Lower lobe of right lung (tissue), 2 donors: ENCODE data around the gene TENT5C. TPM values are rescaled to one million over a fixed set of nuclear protein-coding genes. Genes with fewer than 3 reads are reported as not detected.

Source experiments
- ATAC-seq, 2 donors: fragments of 200-7000 bp; cut with Tn5 transposase; one replicate each; pipeline ENCODE4 v1.9.1; 2020 to 2022; ENCODE audit warnings: mild to moderate bottlenecking in 2 of 2, moderate library complexity in 2 of 2
- DNase-seq: peaks from one replicate; pipeline ENCODE4 v3.0.0-alpha.2; 2020
- H3K27ac ChIP-seq: fragments of 200-600 bp; one replicate; pipeline ENCODE4 v1.8.0; 2022
- H3K27me3 ChIP-seq: fragments of 200-600 bp; one replicate; pipeline ENCODE4 v1.8.0; 2022; ENCODE audit warnings: low read depth
- H3K36me3 ChIP-seq: fragments of 200-600 bp; one replicate; pipeline ENCODE4 v1.8.0; 2022; ENCODE audit warnings: mild to moderate bottlenecking
- H3K4me1 ChIP-seq: fragments of 200-600 bp; one replicate; pipeline ENCODE4 v1.8.0; 2022
- H3K4me3 ChIP-seq: fragments of 200-600 bp; one replicate; pipeline ENCODE4 v1.8.0; 2022; ENCODE audit warnings: mild to moderate bottlenecking
- H3K9me3 ChIP-seq: fragments of 200-600 bp; one replicate; pipeline ENCODE4 v1.8.0; 2022
- CTCF ChIP-seq: fragments of 200-600 bp; IDR thresholded peaks from one replicate; pipeline ENCODE4 v1.8.0; 2022; ENCODE audit warnings: antibody characterized with exemption, mild to moderate bottlenecking
- intact Hi-C: fragments of 100-400 bp; cut with DNase I; formaldehyde crosslinking; loops from one replicate; pipeline ENCODE4 v1.11.0; 2022
- total RNA-seq: library from RNA; stranded (reverse); fragmentation: NEBNext Ultra II Directional; extraction: Animal tissue kit (Norgen Biotek cat#: 25700); gene quantifications from one replicate; pipeline ENCODE4 v1.2.1, GENCODE V29; 2021
- donor health status: DM: no; HTN: yes; CAD: no; lungs with severe emphysema.

TENT5C gene
- total RNA-seq, 1 donor from 2014 or later, result 23.2 TPM

GRCh38 chr1:117633423-117633822 is 27.6 kb downstream of the TENT5C start:
- DNase-seq, result no peak
- peaks cover 33% of the 10 kb centered on the region for H3K4me1 ChIP-seq
- no peak overlapping the region for H3K27ac ChIP-seq
- no peaks in the 10 kb centered on the region for H3K9me3 ChIP-seq
- no peak overlapping the region for H3K4me3 ChIP-seq
- H3K27me3 ChIP-seq, result no peaks in the 10 kb centered on the region
- no peaks in the 10 kb centered on the region for H3K36me3 ChIP-seq
- ATAC-seq, result peak in 1 of 2 donors; percentile 0
- TF ChIP-seq CTCF, result no peak
- intact Hi-C loops, result no loop called here

GRCh38 chr1:117633936-117634335 is 28.1 kb downstream of the TENT5C start:
- no peak for TF ChIP-seq CTCF
- Histone ChIP-seq H3K27ac (no peak overlapping the region), H3K9me3 (no peaks in the 10 kb centered on the region), H3K4me1 (peaks cover 28% of the 10 kb centered on the region), H3K27me3 (no peaks in the 10 kb centered on the region), H3K4me3 (no peak overlapping the region), H3K36me3 (no peaks in the 10 kb centered on the region)
- intact Hi-C loops, result no loop called here
- no peak for ATAC-seq
- no peak for DNase-seq

GRCh38 chr1:117634631-117635030 is 28.8 kb downstream of the TENT5C start:
- intact Hi-C loops, result no loop called here
- Histone ChIP-seq H3K27ac (no peak overlapping the region), H3K4me3 (no peak overlapping the region), H3K4me1 (peaks cover 22% of the 10 kb centered on the region), H3K27me3 (no peaks in the 10 kb centered on the region), H3K9me3 (no peaks in the 10 kb centered on the region), H3K36me3 (no peaks in the 10 kb centered on the region)
- DNase-seq, result no peak
- TF ChIP-seq CTCF, result no peak
- no peak for ATAC-seq

GRCh38 chr1:117635805-117636204 is 30.0 kb downstream of the TENT5C start:
- Histone ChIP-seq H3K36me3 (no peaks in the 10 kb centered on the region), H3K4me1 (peaks cover 22% of the 10 kb centered on the region), H3K9me3 (no peaks in the 10 kb centered on the region), H3K27me3 (no peaks in the 10 kb centered on the region), H3K4me3 (no peak overlapping the region), H3K27ac (no peak overlapping the region)
- no peak for TF ChIP-seq CTCF
- intact Hi-C loops, result no loop called here
- ATAC-seq, result no peak
- DNase-seq, result no peak

GRCh38 chr1:117636637-117637425 is 31.0 kb downstream of the TENT5C start:
- H3K4me1 ChIP-seq, result peaks cover 22% of the 10 kb centered on the region
- H3K9me3 ChIP-seq, result no peaks in the 10 kb centered on the region
- no peak for TF ChIP-seq CTCF
- DNase-seq (no peak), ATAC-seq (no peak)
- intact Hi-C loops, result no loop called here
- H3K36me3 ChIP-seq, result no peaks in the 10 kb centered on the region
- no peaks in the 10 kb centered on the region for H3K27me3 ChIP-seq
- H3K27ac ChIP-seq, result no peak overlapping the region
- H3K4me3 ChIP-seq, result no peak overlapping the region
